HL-60 (cell line): ENCODE data around the gene PTGER4.
"Not testable (repeated sequence)": the region's sequence is repeated elsewhere in the genome, so short reads cannot be mapped to it uniquely, and the experiment has no call there.

Experiments used
- DNase-seq, 2 experiments: peaks; one replicate each; pipeline ENCODE4 v3.0.0-alpha.2; 2010 to 2020; ENCODE audit warnings: low read depth in 1 of 2, low spot score in 1 of 2
- H3K27ac ChIP-seq: fragments of 250-450 bp; sonication (Bioruptor Pico); replicated peaks from 2 replicates; pipeline ENCODE4 v1.5.1; 2020; ENCODE audit warnings: mild to moderate bottlenecking, moderate library complexity
- H3K27me3 ChIP-seq: fragments of 250-450 bp; sonication (Bioruptor Pico); 2 replicates; pipeline ENCODE4 v1.5.1; 2021; ENCODE audit warnings: mild to moderate bottlenecking, moderate library complexity; ENCODE audit not compliant: insufficient read depth, poor library complexity, severe bottlenecking
- H3K4me3 ChIP-seq: replicated peaks from 2 replicates; pipeline ENCODE4 v1.5.1; 2011; ENCODE audit warnings: mild to moderate bottlenecking, control low read depth, low read length; ENCODE audit not compliant: insufficient read depth
- GABPA ChIP-seq: IDR thresholded peaks from 2 replicates; pipeline ENCODE4 v1.6.1; 2012; ENCODE audit warnings: low read depth
- POLR2AphosphoS5 ChIP-seq: IDR thresholded peaks from 2 replicates; pipeline ENCODE4 v1.6.1; 2012; ENCODE audit warnings: low read depth
- REST ChIP-seq: IDR thresholded peaks from 2 replicates; pipeline ENCODE4 v1.6.1; 2012; ENCODE audit warnings: low read depth; ENCODE audit not compliant: insufficient replicate concordance
- SPI1 ChIP-seq: IDR thresholded peaks from 2 replicates; pipeline ENCODE4 v1.6.1; 2012; ENCODE audit warnings: low read depth, mild to moderate bottlenecking, borderline replicate concordance
- TF ChIP-seq, protein P1 (sequence below): IDR thresholded peaks from one replicate; pipeline ENCODE4 v1.5.1; 2011; ENCODE audit warnings: low read length, control low read depth, inconsistent platforms; ENCODE audit not compliant: insufficient read depth

The PTGER4 gene

GRCh38 chr5:40690267-40690666 lies 10.6 kb downstream of the PTGER4 start:
- TF ChIP-seq POLR2AphosphoS5 = no peak
- TF ChIP-seq GABPA = no peak
- TF ChIP-seq, protein P1, sequence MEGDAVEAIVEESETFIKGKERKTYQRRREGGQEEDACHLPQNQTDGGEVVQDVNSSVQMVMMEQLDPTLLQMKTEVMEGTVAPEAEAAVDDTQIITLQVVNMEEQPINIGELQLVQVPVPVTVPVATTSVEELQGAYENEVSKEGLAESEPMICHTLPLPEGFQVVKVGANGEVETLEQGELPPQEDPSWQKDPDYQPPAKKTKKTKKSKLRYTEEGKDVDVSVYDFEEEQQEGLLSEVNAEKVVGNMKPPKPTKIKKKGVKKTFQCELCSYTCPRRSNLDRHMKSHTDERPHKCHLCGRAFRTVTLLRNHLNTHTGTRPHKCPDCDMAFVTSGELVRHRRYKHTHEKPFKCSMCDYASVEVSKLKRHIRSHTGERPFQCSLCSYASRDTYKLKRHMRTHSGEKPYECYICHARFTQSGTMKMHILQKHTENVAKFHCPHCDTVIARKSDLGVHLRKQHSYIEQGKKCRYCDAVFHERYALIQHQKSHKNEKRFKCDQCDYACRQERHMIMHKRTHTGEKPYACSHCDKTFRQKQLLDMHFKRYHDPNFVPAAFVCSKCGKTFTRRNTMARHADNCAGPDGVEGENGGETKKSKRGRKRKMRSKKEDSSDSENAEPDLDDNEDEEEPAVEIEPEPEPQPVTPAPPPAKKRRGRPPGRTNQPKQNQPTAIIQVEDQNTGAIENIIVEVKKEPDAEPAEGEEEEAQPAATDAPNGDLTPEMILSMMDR = no peak
- no peak for TF ChIP-seq SPI1
- TF ChIP-seq REST = no peak
- H3K4me3 ChIP-seq = no peak overlapping the region

DNA sequence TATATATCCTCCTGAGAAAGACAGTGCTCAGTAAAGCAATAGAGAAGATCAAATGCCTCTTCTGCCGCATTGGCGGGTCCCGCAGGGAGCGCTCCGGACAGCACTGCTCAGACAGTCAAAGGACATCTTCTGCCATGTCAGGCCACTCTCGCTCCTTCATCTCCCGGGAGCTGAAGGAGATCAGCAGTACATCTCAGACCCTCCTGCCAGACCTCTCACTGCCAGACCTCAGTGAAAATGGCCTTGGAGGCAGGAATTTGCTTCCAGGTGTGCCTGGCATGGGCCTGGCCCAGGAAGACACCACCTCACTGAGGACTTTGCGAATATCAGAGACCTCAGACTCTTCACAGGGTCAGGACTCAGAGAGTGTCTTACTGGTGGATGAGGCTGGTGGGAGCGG lies 12.2 kb downstream of the PTGER4 start:
- TF ChIP-seq, protein P1 = no peak
- Histone ChIP-seq H3K27ac (no peak overlapping the region), H3K27me3 (no peaks in the 10 kb centered on the region), H3K4me3 (no peak overlapping the region)
- DNase-seq = no peak

More at GRCh38 chr5:40690267-40690666, 10.6 kb downstream of the PTGER4 start:
- no peak overlapping the region for H3K27ac ChIP-seq
- DNase-seq = no peak
- no peaks in the 10 kb centered on the region for H3K27me3 ChIP-seq

DNA sequence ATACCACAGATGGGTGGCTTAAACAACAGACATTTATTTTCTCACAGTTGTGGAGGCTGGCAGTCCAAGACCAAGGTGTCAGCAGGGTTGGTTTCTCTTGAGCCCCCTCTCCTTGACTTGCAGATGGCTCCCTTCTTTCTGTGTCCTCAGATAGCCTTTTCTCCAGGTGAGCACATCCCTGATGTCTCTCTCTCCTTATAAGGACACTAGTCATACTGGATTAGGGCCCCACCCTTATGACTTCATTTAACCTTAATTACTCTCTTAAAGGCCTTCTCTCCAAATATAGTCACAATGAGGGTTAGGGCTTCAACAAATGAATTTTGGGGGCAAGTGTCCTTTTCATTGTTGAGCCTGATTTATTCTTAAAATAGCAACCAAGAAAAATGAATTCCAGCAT lies 14.7 kb downstream of the PTGER4 start:
- Histone ChIP-seq H3K4me3 (no peak overlapping the region), H3K27me3 (no peaks in the 10 kb centered on the region), H3K27ac (no peak overlapping the region)
- TF ChIP-seq, protein P1 = no peak
- TF ChIP-seq SPI1 (no peak), REST (no peak), POLR2AphosphoS5 (no peak), GABPA (no peak)
- no peak for DNase-seq

GRCh38 chr5:40700116-40700782 lies 20.5 kb downstream of the PTGER4 start:
- no peak for DNase-seq
- Histone ChIP-seq H3K4me3 (no peak overlapping the region), H3K27me3 (no peaks in the 10 kb centered on the region), H3K27ac (no peak overlapping the region)
- TF ChIP-seq GABPA = no peak
- TF ChIP-seq REST = no peak
- TF ChIP-seq, protein P1 = no peak
- no peak for TF ChIP-seq SPI1
- no peak for TF ChIP-seq POLR2AphosphoS5

- not testable (repeated sequence) for DNase-seq
Measured at GRCh38 chr5:40702027-40702426, 22.3 kb downstream of the PTGER4 start.

More at GRCh38 chr5:40702027-40702426, 22.3 kb downstream of the PTGER4 start:
- not testable (repeated sequence) for H3K27me3 ChIP-seq, H3K4me3 ChIP-seq, H3K27ac ChIP-seq
